HepG2 (cell line): Measurements from ENCODE around the gene KIF5B. TPM values are rescaled to one million over a fixed set of nuclear protein-coding genes. Genes with fewer than 3 reads are reported as not detected.

Source experiments
- FOXJ3 ChIP-seq: sonication (generic); formaldehyde crosslinking; IDR thresholded peaks from 2 replicates; pipeline ENCODE4 v1.4.0; 2020; ENCODE audit warnings: missing genetic modification reagents, mild to moderate bottlenecking, borderline replicate concordance
- GLI4 ChIP-seq: sonication (generic); formaldehyde crosslinking; IDR thresholded peaks from 2 replicates; pipeline ENCODE4 v1.5.1; 2020; ENCODE audit warnings: missing genetic modification reagents, mild to moderate bottlenecking, moderate library complexity, borderline replicate concordance
- HNF1A ChIP-seq, 2 experiments: sonication (generic) in 1 of 2; formaldehyde crosslinking in 1 of 2; IDR thresholded peaks; 2 replicates each; pipeline versions ENCODE4 v1.4.0 to v1.6.1; 2016 to 2020; ENCODE audit warnings: borderline replicate concordance in 1 of 2, low read depth in 1 of 2, mild to moderate bottlenecking in 1 of 2, missing genetic modification reagents in 1 of 2
- HNF4G ChIP-seq, 2 experiments: sonication (generic) in 1 of 2; formaldehyde crosslinking in 1 of 2; IDR thresholded peaks; 2 replicates each; pipeline versions ENCODE4 v1.4.0 to v1.6.1; 2011 to 2020; ENCODE audit warnings: borderline replicate concordance in 2 of 2, low read depth in 2 of 2, mild to moderate bottlenecking in 2 of 2, low read length in 1 of 2, missing genetic modification reagents in 1 of 2, moderate library complexity in 1 of 2
- NFE2L2 ChIP-seq: fragments of 150-350 bp; IDR thresholded peaks from 2 replicates; pipeline ENCODE4 v1.6.1; 2014; ENCODE audit warnings: low read length
- NPAS2 ChIP-seq: sonication (generic); formaldehyde crosslinking; IDR thresholded peaks from 2 replicates; pipeline ENCODE4 v1.8.0; 2022; ENCODE audit warnings: mild to moderate bottlenecking, missing genetic modification reagents, borderline replicate concordance
- TBX3 ChIP-seq: fragments of 450-650 bp; IDR thresholded peaks from 2 replicates; pipeline ENCODE4 v1.6.1; 2017; ENCODE audit warnings: antibody characterized with exemption, mild to moderate bottlenecking, inconsistent platforms, borderline replicate concordance
- ZNF160 ChIP-seq: sonication (generic); formaldehyde crosslinking; IDR thresholded peaks from 2 replicates; pipeline ENCODE4 v1.8.0; 2022; ENCODE audit warnings: mild to moderate bottlenecking, inconsistent platforms, missing genetic modification reagents
- ZNF318 ChIP-seq: sonication (generic); formaldehyde crosslinking; IDR thresholded peaks from 2 replicates; pipeline ENCODE4 v1.4.0; 2020; ENCODE audit warnings: mild to moderate bottlenecking, missing genetic modification reagents
- ZNF441 ChIP-seq: sonication (generic); formaldehyde crosslinking; IDR thresholded peaks from 2 replicates; pipeline ENCODE4 v1.7.0; 2021; ENCODE audit warnings: missing genetic modification reagents, borderline replicate concordance
- ZNF703 ChIP-seq: sonication (generic); formaldehyde crosslinking; IDR thresholded peaks from 2 replicates; pipeline ENCODE4 v1.5.1; 2020; ENCODE audit warnings: missing genetic modification reagents, mild to moderate bottlenecking, moderate library complexity, borderline replicate concordance
- ZNF800 ChIP-seq: sonication (generic); formaldehyde crosslinking; IDR thresholded peaks from 2 replicates; pipeline ENCODE4 v1.4.0; 2020; ENCODE audit warnings: missing genetic modification reagents
- ZNF839 ChIP-seq: sonication (generic); formaldehyde crosslinking; IDR thresholded peaks from 2 replicates; pipeline ENCODE4 v1.4.0; 2020; ENCODE audit warnings: missing genetic modification reagents, mild to moderate bottlenecking, borderline replicate concordance
- polyA plus RNA-seq, 8 experiments: library from polyadenylated mRNA; depleted of rRNA in 3 of 8; stranded (reverse) in 7 of 8; unstranded in 1 of 8; fragments of >200 nt; fragmentation: Illumina TruSeq in 4 of 8; extraction: Trizol in 4 of 8; gene quantifications; 2 replicates each; pipeline versions ENCODE4 v1.2.1 to v1.2.3, GENCODE V29; 2011 to 2016; ENCODE audit warnings: low read depth in 4 of 8, missing spikeins in 1 of 8, mixed read lengths in 1 of 8; ENCODE audit not compliant: insufficient read depth in 1 of 8
- total RNA-seq, 5 experiments: library from RNA; depleted of rRNA; stranded (reverse); fragments of >200 nt; fragmentation: Illumina TruSeq; extraction: Trizol; gene quantifications; 2 replicates each; pipeline ENCODE4 v1.2.3, GENCODE V29; 2016; ENCODE audit warnings: low read depth in 1 of 5

KIF5B gene
- total and polyA plus RNA-seq, 2 of the 13 experiments (the other 11 are each of a cell fraction or from before 2014, with no cell fraction given) = 34.3 to 133 TPM

GRCh38 chr10:32095116-32095733 lies 39.0 kb upstream of the KIF5B start (continued):
- no peak for TF ChIP-seq ZNF839 (CRISPR knock-in tag)
- TF ChIP-seq GLI4 = no peak
- peak; percentile 29; the same call in 1 of the 2 replicates for TF ChIP-seq TBX3
- TF ChIP-seq ZNF800 = no peak
- no peak for TF ChIP-seq NPAS2 (CRISPR knock-in tag)
- TF ChIP-seq ZNF441 (CRISPR knock-in tag) = no peak
- TF ChIP-seq ZNF160 = no peak
- no peak for TF ChIP-seq NFE2L2
- no peak for TF ChIP-seq ZNF703 (CRISPR knock-in tag)
- peak; percentile 91; the same call in 1 of the 2 replicates for TF ChIP-seq FOXJ3 (CRISPR knock-in tag)
- TF ChIP-seq HNF1A (IDR thresholded peaks at IDR 0.05; ENCODE audit: low read depth) = no peak
- peak; percentile 57; the same call in 1 of the 2 replicates for TF ChIP-seq HNF1A (CRISPR knock-in tag; IDR thresholded peaks at IDR 0.05; ENCODE audit: borderline replicate concordance)
- TF ChIP-seq ZNF318 (CRISPR knock-in tag) = no peak
- no peak for TF ChIP-seq HNF4G (IDR thresholded peaks at IDR 0.05; ENCODE audit: borderline replicate concordance, low read depth, low read length)
- no peak for TF ChIP-seq HNF4G (CRISPR knock-in tag; IDR thresholded peaks at IDR 0.05; ENCODE audit: borderline replicate concordance, low read depth)
